HL-60 (cell line): ENCODE data around the gene PTPRN2.

Experiments used
- GABPA ChIP-seq: IDR thresholded peaks from 2 replicates; pipeline ENCODE4 v1.6.1; 2012; ENCODE audit warnings: low read depth
- POLR2AphosphoS5 ChIP-seq: IDR thresholded peaks from 2 replicates; pipeline ENCODE4 v1.6.1; 2012; ENCODE audit warnings: low read depth
- SPI1 ChIP-seq: IDR thresholded peaks from 2 replicates; pipeline ENCODE4 v1.6.1; 2012; ENCODE audit warnings: low read depth, mild to moderate bottlenecking, borderline replicate concordance
- TF ChIP-seq, protein P1 (sequence below): IDR thresholded peaks from one replicate; pipeline ENCODE4 v1.5.1; 2011; ENCODE audit warnings: low read length, control low read depth, inconsistent platforms; ENCODE audit not compliant: insufficient read depth
- TF ChIP-seq, protein P2 (sequence below): IDR thresholded peaks from 2 replicates; pipeline ENCODE4 v1.6.1; 2012; ENCODE audit warnings: low read depth; ENCODE audit not compliant: insufficient replicate concordance

DNA sequence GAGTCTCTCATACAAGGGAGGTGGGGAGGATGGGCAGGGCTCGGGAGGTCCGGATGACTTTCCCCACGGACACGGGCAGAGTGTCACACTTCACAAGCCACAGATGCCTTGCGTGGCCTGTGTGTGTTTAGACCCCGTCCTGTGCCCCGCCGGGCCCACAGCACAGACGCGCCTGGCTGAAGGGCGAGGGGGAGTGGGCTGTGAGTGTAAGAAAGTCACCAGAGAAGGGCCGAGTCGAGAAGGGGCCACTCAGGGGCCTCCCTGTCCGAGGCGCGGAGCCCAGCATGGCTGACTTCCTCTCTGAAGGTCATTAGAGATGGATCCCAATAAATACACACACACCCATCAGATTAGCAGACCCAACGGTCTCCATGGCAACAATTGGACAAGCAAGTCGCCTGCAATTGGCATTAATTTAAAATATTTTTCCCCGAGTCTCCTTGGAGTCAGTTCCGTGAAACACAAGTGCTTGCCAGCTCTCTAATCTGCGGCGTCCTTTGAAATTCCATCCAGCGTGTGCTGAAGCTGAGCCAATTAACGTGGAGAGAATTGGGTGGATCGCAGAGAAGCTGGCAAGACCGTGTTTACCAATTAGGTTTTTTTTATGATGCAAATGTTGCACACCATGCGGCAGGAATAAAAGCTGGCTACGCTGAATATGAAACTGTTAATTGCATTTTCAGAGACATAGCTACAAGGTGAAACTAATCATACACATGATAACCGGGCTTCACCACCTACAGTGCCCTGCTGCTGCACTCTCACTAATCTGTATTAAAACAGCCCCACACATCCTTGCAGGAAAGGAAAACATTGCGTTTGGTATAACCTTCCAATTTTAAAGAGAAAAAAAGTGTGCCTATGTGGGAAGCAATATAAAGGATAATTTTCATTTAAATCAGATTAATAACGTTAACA, 571.2 kb downstream of the PTPRN2 start:
- TF ChIP-seq, protein P1, sequence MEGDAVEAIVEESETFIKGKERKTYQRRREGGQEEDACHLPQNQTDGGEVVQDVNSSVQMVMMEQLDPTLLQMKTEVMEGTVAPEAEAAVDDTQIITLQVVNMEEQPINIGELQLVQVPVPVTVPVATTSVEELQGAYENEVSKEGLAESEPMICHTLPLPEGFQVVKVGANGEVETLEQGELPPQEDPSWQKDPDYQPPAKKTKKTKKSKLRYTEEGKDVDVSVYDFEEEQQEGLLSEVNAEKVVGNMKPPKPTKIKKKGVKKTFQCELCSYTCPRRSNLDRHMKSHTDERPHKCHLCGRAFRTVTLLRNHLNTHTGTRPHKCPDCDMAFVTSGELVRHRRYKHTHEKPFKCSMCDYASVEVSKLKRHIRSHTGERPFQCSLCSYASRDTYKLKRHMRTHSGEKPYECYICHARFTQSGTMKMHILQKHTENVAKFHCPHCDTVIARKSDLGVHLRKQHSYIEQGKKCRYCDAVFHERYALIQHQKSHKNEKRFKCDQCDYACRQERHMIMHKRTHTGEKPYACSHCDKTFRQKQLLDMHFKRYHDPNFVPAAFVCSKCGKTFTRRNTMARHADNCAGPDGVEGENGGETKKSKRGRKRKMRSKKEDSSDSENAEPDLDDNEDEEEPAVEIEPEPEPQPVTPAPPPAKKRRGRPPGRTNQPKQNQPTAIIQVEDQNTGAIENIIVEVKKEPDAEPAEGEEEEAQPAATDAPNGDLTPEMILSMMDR = no peak
- TF ChIP-seq, protein P2, sequence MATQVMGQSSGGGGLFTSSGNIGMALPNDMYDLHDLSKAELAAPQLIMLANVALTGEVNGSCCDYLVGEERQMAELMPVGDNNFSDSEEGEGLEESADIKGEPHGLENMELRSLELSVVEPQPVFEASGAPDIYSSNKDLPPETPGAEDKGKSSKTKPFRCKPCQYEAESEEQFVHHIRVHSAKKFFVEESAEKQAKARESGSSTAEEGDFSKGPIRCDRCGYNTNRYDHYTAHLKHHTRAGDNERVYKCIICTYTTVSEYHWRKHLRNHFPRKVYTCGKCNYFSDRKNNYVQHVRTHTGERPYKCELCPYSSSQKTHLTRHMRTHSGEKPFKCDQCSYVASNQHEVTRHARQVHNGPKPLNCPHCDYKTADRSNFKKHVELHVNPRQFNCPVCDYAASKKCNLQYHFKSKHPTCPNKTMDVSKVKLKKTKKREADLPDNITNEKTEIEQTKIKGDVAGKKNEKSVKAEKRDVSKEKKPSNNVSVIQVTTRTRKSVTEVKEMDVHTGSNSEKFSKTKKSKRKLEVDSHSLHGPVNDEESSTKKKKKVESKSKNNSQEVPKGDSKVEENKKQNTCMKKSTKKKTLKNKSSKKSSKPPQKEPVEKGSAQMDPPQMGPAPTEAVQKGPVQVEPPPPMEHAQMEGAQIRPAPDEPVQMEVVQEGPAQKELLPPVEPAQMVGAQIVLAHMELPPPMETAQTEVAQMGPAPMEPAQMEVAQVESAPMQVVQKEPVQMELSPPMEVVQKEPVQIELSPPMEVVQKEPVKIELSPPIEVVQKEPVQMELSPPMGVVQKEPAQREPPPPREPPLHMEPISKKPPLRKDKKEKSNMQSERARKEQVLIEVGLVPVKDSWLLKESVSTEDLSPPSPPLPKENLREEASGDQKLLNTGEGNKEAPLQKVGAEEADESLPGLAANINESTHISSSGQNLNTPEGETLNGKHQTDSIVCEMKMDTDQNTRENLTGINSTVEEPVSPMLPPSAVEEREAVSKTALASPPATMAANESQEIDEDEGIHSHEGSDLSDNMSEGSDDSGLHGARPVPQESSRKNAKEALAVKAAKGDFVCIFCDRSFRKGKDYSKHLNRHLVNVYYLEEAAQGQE = no peak
- TF ChIP-seq SPI1 = no peak
- TF ChIP-seq POLR2AphosphoS5 = no peak
- no peak for TF ChIP-seq GABPA
